A549 (cell line): ENCODE measurements around the gene SLC7A11.

Experiments
- CTCF ChIP-seq: fragments of >200 bp; sonication (Bioruptor Twin); formaldehyde crosslinking; IDR thresholded peaks from 3 replicates; pipeline ENCODE4 v1.5.1; 2016
- TF ChIP-seq, protein P1 (sequence below): IDR thresholded peaks from 2 replicates; pipeline ENCODE4 v1.6.1; 2012

DNA sequence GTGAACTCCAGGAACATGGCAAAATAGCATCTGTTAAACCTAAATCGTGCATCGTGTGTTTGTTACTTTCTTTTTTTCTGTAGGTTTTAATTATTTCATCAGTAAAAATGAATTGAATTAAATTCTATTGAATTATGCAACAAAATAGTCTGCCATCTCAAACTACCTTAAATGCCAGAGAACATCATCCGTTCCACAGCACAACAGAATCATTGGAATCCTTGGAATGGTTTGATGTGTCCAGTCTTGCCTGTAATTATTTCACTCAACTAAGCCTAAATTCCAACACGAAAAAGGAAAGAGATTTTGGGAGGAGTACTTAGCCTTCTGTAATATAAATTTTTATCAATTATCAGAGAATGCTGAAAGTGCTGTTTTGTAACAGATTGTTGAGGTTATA is 17.1 kb upstream of the SLC7A11 start:
- TF ChIP-seq CTCF: no peak
- TF ChIP-seq, protein P1, sequence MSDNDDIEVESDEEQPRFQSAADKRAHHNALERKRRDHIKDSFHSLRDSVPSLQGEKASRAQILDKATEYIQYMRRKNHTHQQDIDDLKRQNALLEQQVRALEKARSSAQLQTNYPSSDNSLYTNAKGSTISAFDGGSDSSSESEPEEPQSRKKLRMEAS: no peak
